Left cardiac atrium (tissue), 4 donors: ENCODE results near the gene MFSD11. TPM values are rescaled to one million over a fixed set of nuclear protein-coding genes. Genes with fewer than 3 reads are reported as not detected.
A peak's percentile ranks its signal among the peaks of the same experiment; 100 is the strongest.
"Not testable (repeated sequence)": the region's sequence is repeated elsewhere in the genome, so short reads cannot be mapped to it uniquely, and the experiment has no call there.

Source experiments
- ATAC-seq, 2 donors: fragments of 200-7000 bp; cut with Tn5 transposase; one replicate each; pipeline ENCODE4 v1.9.1; 2020; ENCODE audit warnings: mild to moderate bottlenecking in 2 of 2, moderate library complexity in 2 of 2
- DNase-seq: peaks from one replicate; pipeline ENCODE4 v3.0.0-alpha.2; 2020
- intact Hi-C, 2 donors: fragments of 100-400 bp; cut with DNase I; formaldehyde crosslinking; loops; one replicate each; pipeline versions ENCODE4 v1.14.1 to v1.15.1; 2022 to 2023
- total RNA-seq, 2 donors: library from RNA; stranded (reverse); fragmentation: NEBNext Ultra II Directional; extraction: Animal tissue kit (Norgen Biotek cat#: 25700); gene quantifications; one replicate each; pipeline ENCODE4 v1.2.1, GENCODE V29; 2021
- donor health status: DM: no; HTN: yes; CAD: no.
- donor health status: DM: no; HTN: yes; CAD: no; lungs with severe emphysema.
- donor health status: DM: yes; HTN: yes; CAD: no.
- donor health status: Dilated cardiomyopathy.

Gene MFSD11
- total RNA-seq, 2 donors from 2014 or later = 23.0 to 28.0 TPM

GRCh38 chr17:76722279-76722678 lies 15.6 kb upstream of the MFSD11 start:
- intact Hi-C loops = no loop called here
- ATAC-seq (no peak), DNase-seq (no peak)

- DNase-seq, intact Hi-C loops, ATAC-seq: not testable (repeated sequence)
Observed at GRCh38 chr17:76722977-76723376, 14.9 kb upstream of the MFSD11 start.

- ATAC-seq (no peak), DNase-seq (no peak)
- intact Hi-C loops = no loop called here
Observed at GRCh38 chr17:76723812-76724211, 14.1 kb upstream of the MFSD11 start.

- ATAC-seq (peak; percentile 46 to 58), DNase-seq (peak; percentile 84)
- intact Hi-C loops = no loop called here
Observed at GRCh38 chr17:76725580-76726230, 12.2 kb upstream of the MFSD11 start.

GRCh38 chr17:76726231-76726775 lies 11.6 kb upstream of the MFSD11 start, which contains the start of gene JMJD6:
Gene JMJD6 (minus strand): TSS chr17:76726606. CDS start chr17:76726475, 131 bp downstream.
- ATAC-seq (peak; percentile 94 to 96), DNase-seq (peak; percentile 97)
- intact Hi-C loops = no loop called here

- intact Hi-C loops = no loop called here
- ATAC-seq (peak; percentile 58 to 68), DNase-seq (peak; percentile 89)
Observed at GRCh38 chr17:76726776-76727718, 10.9 kb upstream of the MFSD11 start, which contains the start of gene METTL23. Gene METTL23 (plus strand): TSS chr17:76726839. CDS start chr17:76729711, 2,872 bp downstream.

GRCh38 chr17:76727745-76728456 lies 10.0 kb upstream of the MFSD11 start:
- intact Hi-C loops = no loop called here
- DNase-seq = no peak
- ATAC-seq = no peak

- DNase-seq, ATAC-seq, intact Hi-C loops: not testable (repeated sequence)
Observed at GRCh38 chr17:76731800-76732733, 5.9 kb upstream of the MFSD11 start.

GRCh38 chr17:76732734-76733617 lies 4.9 kb upstream of the MFSD11 start:
- DNase-seq (no peak), ATAC-seq (no peak)
- intact Hi-C loops = no loop called here

GRCh38 chr17:76733618-76733957 lies 4.3 kb upstream of the MFSD11 start:
- no peak for DNase-seq
- ATAC-seq = no peak
- intact Hi-C loops = no loop called here

- intact Hi-C loops = no loop called here
- ATAC-seq (no peak), DNase-seq (no peak)
Observed at GRCh38 chr17:76734080-76734840, 3.7 kb upstream of the MFSD11 start.

- intact Hi-C loops = no loop called here
- ATAC-seq = no peak
- no peak for DNase-seq
Observed at GRCh38 chr17:76735006-76735405, 2.9 kb upstream of the MFSD11 start.

- DNase-seq (no peak), ATAC-seq (no peak)
- intact Hi-C loops = no loop called here
Observed at GRCh38 chr17:76735586-76736348, 2.2 kb upstream of the MFSD11 start.

GRCh38 chr17:76736349-76737081 lies 1.4 kb upstream of the MFSD11 start:
- intact Hi-C loops = no loop called here
- DNase-seq = peak; percentile 82
- ATAC-seq = peak; percentile 57 to 62

- intact Hi-C loops = no loop called here
- DNase-seq = peak; percentile 98
- peak; percentile 90 to 92 for ATAC-seq
Observed at GRCh38 chr17:76737082-76737675, 740 bp upstream of the MFSD11 start, which contains the start of gene SRSF2. Gene SRSF2 (minus strand): TSS chr17:76737331. CDS start chr17:76737160, 171 bp downstream.
